ENCODE measurements around the gene KRTAP10-2. TPM values are rescaled to one million over a fixed set of nuclear protein-coding genes. Genes with fewer than 3 reads are reported as not detected.

Gene KRTAP10-2
- total and polyA plus RNA-seq, 2 of the 4 experiments (the other 2 are of a cell fraction), result not detected

DNA sequence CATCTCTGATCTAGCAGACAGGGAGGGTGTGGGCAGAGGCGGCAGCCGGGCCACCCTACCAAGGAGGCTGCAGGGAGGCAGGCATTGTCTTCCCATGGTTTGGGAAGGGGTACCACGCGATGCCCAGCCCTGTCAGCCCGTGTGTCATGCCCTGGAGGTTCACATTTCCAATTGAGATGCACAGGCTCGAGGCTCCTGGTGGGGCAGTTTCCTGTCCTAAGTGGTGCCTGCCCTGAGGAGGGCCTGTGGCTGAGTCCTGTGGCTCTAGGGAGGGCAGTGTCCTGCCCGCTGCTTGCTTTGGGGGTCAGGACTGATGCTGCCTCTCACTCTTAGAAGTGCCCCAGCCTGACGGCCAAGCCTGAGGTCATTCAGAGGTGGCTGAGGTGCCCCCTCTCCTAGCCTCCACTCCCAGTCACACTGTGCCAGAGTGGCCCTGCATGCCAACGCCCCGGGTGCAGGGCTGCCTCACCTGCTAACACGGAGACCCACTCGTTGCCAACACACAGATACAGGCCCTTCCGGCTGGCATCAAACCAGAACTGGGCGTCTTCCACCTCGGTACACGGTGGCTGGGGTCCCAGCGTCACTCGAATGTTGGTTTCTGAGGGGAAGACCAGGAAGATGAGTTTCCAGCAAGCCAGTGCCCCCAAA is 23.2 kb downstream of the KRTAP10-2 start:
- Histone ChIP-seq H2BK5ac (ENCODE audit: low read depth, low read length, poor library complexity, severe bottlenecking) (no peak overlapping the region), H4K5ac (ENCODE audit: low read depth, low read length) (no peak overlapping the region), H2AK9ac (replicated peaks; ENCODE audit: low read depth, low read length, poor library complexity) (no peak overlapping the region), H3K27ac (ENCODE audit: insufficient read depth, low read length) (no peak overlapping the region), H3K27me3 (ENCODE audit: control insufficient read depth, insufficient read depth, low read length) (no peaks in the 10 kb centered on the region), H3K14ac (replicated peaks; ENCODE audit: low read depth, low read length) (no peak overlapping the region), H3K4ac (ENCODE audit: low read depth, low read length) (no peak overlapping the region), H2BK20ac (ENCODE audit: low read depth, low read length) (no peak overlapping the region), H3K56ac (ENCODE audit: extremely low read depth, insufficient read depth, low read length) (no peak overlapping the region), H3K4me1 (ENCODE audit: control insufficient read depth, insufficient read depth, low read length) (no peaks in the 10 kb centered on the region), H2BK120ac (ENCODE audit: low read depth, low read length) (no peak overlapping the region), H3K9me3 (ENCODE audit: control insufficient read depth, insufficient read depth, low read length) (peaks cover 20% of the 10 kb centered on the region), H4K8ac (ENCODE audit: low read depth in 2 of 2, low read length in 2 of 2) (no peak overlapping the region), H4K91ac (ENCODE audit: insufficient read depth, low read depth, low read length) (no peak overlapping the region), H3K9ac (ENCODE audit: low read depth, low read length) (no peak overlapping the region), H3K4me3 (ENCODE audit: insufficient read depth, low read depth, low read length) (no peak overlapping the region), H3K9me1 (ENCODE audit: insufficient read depth, low read length) (no peaks in the 10 kb centered on the region), H2AK5ac (ENCODE audit: low read depth, low read length) (no peak overlapping the region), H2AFZ (replicated peaks; ENCODE audit: low read length, poor library complexity) (no peak overlapping the region), H3K4me2 (ENCODE audit: low read depth, low read length) (no peak overlapping the region), H3K18ac (ENCODE audit: low read depth, low read length) (no peak overlapping the region), H4K20me1 (ENCODE audit: insufficient read depth, low read length) (no peaks in the 10 kb centered on the region), H3K36me3 (ENCODE audit: control insufficient read depth, insufficient read depth, low read length) (no peaks in the 10 kb centered on the region), H3K79me1 (ENCODE audit: low read depth in 1 of 2, low read length in 2 of 2) (no peaks in the 10 kb centered on the region), H2BK15ac (ENCODE audit: low read depth, low read length) (no peak overlapping the region), H3K23ac (ENCODE audit: low read depth, low read length) (no peak overlapping the region)
- ChIA-PET POLR2A (ENCODE audit: unreplicated experiment) (no interaction called here), CTCF (no interaction called here)
- no peak for TF ChIP-seq SMC3 (IDR thresholded peaks at IDR 0.05; ENCODE audit: low read depth, low read length)
- TF ChIP-seq RCOR1 (IDR thresholded peaks at IDR 0.05; ENCODE audit: insufficient replicate concordance, low read length), result no peak
- TF ChIP-seq MAZ (IDR thresholded peaks at IDR 0.05; ENCODE audit: borderline replicate concordance, low read depth, low read length), result no peak
- TF ChIP-seq, protein P1, sequence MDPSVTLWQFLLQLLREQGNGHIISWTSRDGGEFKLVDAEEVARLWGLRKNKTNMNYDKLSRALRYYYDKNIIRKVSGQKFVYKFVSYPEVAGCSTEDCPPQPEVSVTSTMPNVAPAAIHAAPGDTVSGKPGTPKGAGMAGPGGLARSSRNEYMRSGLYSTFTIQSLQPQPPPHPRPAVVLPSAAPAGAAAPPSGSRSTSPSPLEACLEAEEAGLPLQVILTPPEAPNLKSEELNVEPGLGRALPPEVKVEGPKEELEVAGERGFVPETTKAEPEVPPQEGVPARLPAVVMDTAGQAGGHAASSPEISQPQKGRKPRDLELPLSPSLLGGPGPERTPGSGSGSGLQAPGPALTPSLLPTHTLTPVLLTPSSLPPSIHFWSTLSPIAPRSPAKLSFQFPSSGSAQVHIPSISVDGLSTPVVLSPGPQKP (IDR thresholded peaks at IDR 0.05; ENCODE audit: borderline replicate concordance, low read depth, low read length), result no peak
- TF ChIP-seq RFX5 (IDR thresholded peaks at IDR 0.05; ENCODE audit: low read depth, low read length), result no peak
- TF ChIP-seq RAD21 (IDR thresholded peaks at IDR 0.05; ENCODE audit: low read length), result no peak
- no peak for TF ChIP-seq CHD1 (IDR thresholded peaks at IDR 0.05; ENCODE audit: low read depth, low read length)
- TF ChIP-seq BHLHE40 (IDR thresholded peaks at IDR 0.05; ENCODE audit: low read depth, low read length), result no peak
- TF ChIP-seq MAFK (IDR thresholded peaks at IDR 0.05; ENCODE audit: low read depth, low read length), result no peak
- TF ChIP-seq NFE2L2 (IDR thresholded peaks at IDR 0.05; ENCODE audit: low read depth, low read length), result no peak
- TF ChIP-seq, protein P2, sequence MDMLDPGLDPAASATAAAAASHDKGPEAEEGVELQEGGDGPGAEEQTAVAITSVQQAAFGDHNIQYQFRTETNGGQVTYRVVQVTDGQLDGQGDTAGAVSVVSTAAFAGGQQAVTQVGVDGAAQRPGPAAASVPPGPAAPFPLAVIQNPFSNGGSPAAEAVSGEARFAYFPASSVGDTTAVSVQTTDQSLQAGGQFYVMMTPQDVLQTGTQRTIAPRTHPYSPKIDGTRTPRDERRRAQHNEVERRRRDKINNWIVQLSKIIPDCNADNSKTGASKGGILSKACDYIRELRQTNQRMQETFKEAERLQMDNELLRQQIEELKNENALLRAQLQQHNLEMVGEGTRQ (IDR thresholded peaks at IDR 0.05; ENCODE audit: low read depth, low read length), result no peak
- TF ChIP-seq POLR2A (IDR thresholded peaks at IDR 0.05; ENCODE audit: low read depth, low read length), result no peak
- TF ChIP-seq MXI1 (IDR thresholded peaks at IDR 0.05; ENCODE audit: borderline replicate concordance, low read depth, low read length), result no peak
- no peak for TF ChIP-seq CTCF (conservative IDR thresholded peaks at IDR 0.05; ENCODE audit: low read depth, low read length)
- TF ChIP-seq CEBPB (IDR thresholded peaks at IDR 0.05; ENCODE audit: low read depth, low read length), result no peak
- TF ChIP-seq FOS (IDR thresholded peaks at IDR 0.05; ENCODE audit: low read depth, low read length), result no peak
- DNase-seq (no peak), ATAC-seq (ENCODE audit: low read depth) (no peak)
- intact Hi-C loops (cut with micrococcal nuclease) (no loop called here), dilution Hi-C loops (cut with HindIII; ENCODE audit: low sequenced_read_pairs, unreplicated experiment) (no loop called here), in situ Hi-C loops (cut with MboI; ENCODE audit: low sequenced_read_pairs) (no loop called here)
- WGBS, 2 experiments (ENCODE audit: extremely low coverage in 2 of 2, insufficient read length in 1 of 2), result 42% methylated on average over 4 of the region's 18 CpGs; no CpG with 5 or more reads in 1 of the 2 experiments
- BruUV-seq (replicated peaks), result no TSS peak

Measured in IMR-90 (cell line).